Jurkat, Clone E6-1 (cell line): ENCODE data around the gene DCAF12.
A peak's percentile ranks its signal among the peaks of the same experiment; 100 is the strongest.
"Not testable (repeated sequence)": the region's sequence is repeated elsewhere in the genome, so short reads cannot be mapped to it uniquely, and the experiment has no call there.

Source experiments
- DNase-seq: peaks from one replicate; pipeline ENCODE4 v3.0.0-alpha.2; 2011; ENCODE audit warnings: low read depth, low spot score
- H3K4me3 ChIP-seq: 2 replicates; pipeline ENCODE4 v1.5.1; 2011; ENCODE audit warnings: mild to moderate bottlenecking, low read length, control low read depth, moderate library complexity

DCAF12 gene

GRCh38 chr9:34072868-34073590 is 53.5 kb downstream of the DCAF12 start:
- DNase-seq, result no peak
- no peak overlapping the region for H3K4me3 ChIP-seq

- no peak for DNase-seq
- H3K4me3 ChIP-seq, result no peak overlapping the region
Observed at GRCh38 chr9:34072410-34072809, 54.1 kb downstream of the DCAF12 start.

- no peak for DNase-seq
- H3K4me3 ChIP-seq, result no peak overlapping the region
Observed at GRCh38 chr9:34070606-34071324, 55.7 kb downstream of the DCAF12 start.

GRCh38 chr9:34069831-34070230 is 56.7 kb downstream of the DCAF12 start:
- no peak for DNase-seq
- no peak overlapping the region for H3K4me3 ChIP-seq

- no peak overlapping the region for H3K4me3 ChIP-seq
- DNase-seq, result no peak
Observed at GRCh38 chr9:34065541-34065940, 61.0 kb downstream of the DCAF12 start.

- DNase-seq, result no peak
Observed at GRCh38 chr9:34059954-34060353, 66.5 kb downstream of the DCAF12 start.

GRCh38 chr9:34059281-34059680 is 67.2 kb downstream of the DCAF12 start:
- H3K4me3 ChIP-seq, result no peak overlapping the region
- DNase-seq, result no peak

More at GRCh38 chr9:34059954-34060353, 66.5 kb downstream of the DCAF12 start:
- H3K4me3 ChIP-seq, result no peak overlapping the region

GRCh38 chr9:34049630-34050384 is 76.7 kb downstream of the DCAF12 start:
- no peak for DNase-seq
- H3K4me3 ChIP-seq, result peak overlapping the region; percentile 72

GRCh38 chr9:34048727-34049629 is 77.5 kb downstream of the DCAF12 start, which contains the start of gene UBAP2:
Gene UBAP2 (minus strand): TSS chr9:34048887. CDS start chr9:34017148, 31,739 bp downstream.
- DNase-seq, result peak; percentile 97
- peak within 1 kb of the TSS; percentile 72 for H3K4me3 ChIP-seq

- peak; percentile 48 for DNase-seq
- H3K4me3 ChIP-seq, result peak overlapping the region; percentile 72
Observed at GRCh38 chr9:34047864-34048726, 78.4 kb downstream of the DCAF12 start.

GRCh38 chr9:34046784-34047379 is 79.6 kb downstream of the DCAF12 start:
- DNase-seq, result peak; percentile 51
- peak overlapping the region; percentile 72 for H3K4me3 ChIP-seq

- no peak overlapping the region for H3K4me3 ChIP-seq
- no peak for DNase-seq
Observed at GRCh38 chr9:34045903-34046302, 80.6 kb downstream of the DCAF12 start.

- DNase-seq, result not testable (repeated sequence)
Observed at GRCh38 chr9:34042074-34042473, 84.4 kb downstream of the DCAF12 start.

GRCh38 chr9:34038851-34039250 is 87.6 kb downstream of the DCAF12 start:
- not testable (repeated sequence) for H3K4me3 ChIP-seq, DNase-seq

More at GRCh38 chr9:34042074-34042473, 84.4 kb downstream of the DCAF12 start:
- not testable (repeated sequence) for H3K4me3 ChIP-seq

- DNase-seq, result no peak
Observed at GRCh38 chr9:34037626-34038025, 88.9 kb downstream of the DCAF12 start.

GRCh38 chr9:34036625-34037024 is 89.9 kb downstream of the DCAF12 start:
- DNase-seq, result no peak

More at GRCh38 chr9:34037626-34038025, 88.9 kb downstream of the DCAF12 start:
- H3K4me3 ChIP-seq, result no peak overlapping the region

More at GRCh38 chr9:34036625-34037024, 89.9 kb downstream of the DCAF12 start:
- no peak overlapping the region for H3K4me3 ChIP-seq
